HFFc6 (cell line): ENCODE results near the gene ATF7. TPM values are rescaled to one million over a fixed set of nuclear protein-coding genes. Genes with fewer than 3 reads are reported as not detected.

ENCODE experiments used
- DNase-seq: peaks from one replicate; pipeline ENCODE4 v3.0.0-alpha.2; 2018
- H3K27ac Mint-ChIP-seq: 2 replicates; pipeline ENCODE4 v1.8.0; 2020; ENCODE audit warnings: mild to moderate bottlenecking, mixed read lengths
- H3K27me3 Mint-ChIP-seq: 2 replicates; pipeline ENCODE4 v1.8.0; 2021; ENCODE audit warnings: mild to moderate bottlenecking, moderate library complexity, mixed read lengths; ENCODE audit not compliant: insufficient read depth
- H3K36me3 Mint-ChIP-seq: 2 replicates; pipeline ENCODE4 v1.8.0; 2021; ENCODE audit warnings: low read depth, mixed read lengths
- H3K4me1 Mint-ChIP-seq: 2 replicates; pipeline ENCODE4 v1.8.0; 2020; ENCODE audit warnings: low read depth, mixed read lengths
- H3K4me3 Mint-ChIP-seq: 2 replicates; pipeline ENCODE4 v1.8.0; 2020; ENCODE audit warnings: mild to moderate bottlenecking, moderate library complexity, mixed read lengths
- H3K9me3 Mint-ChIP-seq: 2 replicates; pipeline ENCODE4 v1.8.0; 2020; ENCODE audit warnings: mild to moderate bottlenecking, mixed read lengths
- total RNA-seq, 6 experiments: library from RNA; stranded (reverse); fragmentation: NEBNext Ultra II Directional; extraction: Animal tissue kit (Norgen Biotek cat#: 25700); gene quantifications; 2 replicates in 1 of 6; 3 replicates in 5 of 6; pipeline ENCODE4 v1.2.3, GENCODE V29; 2021
- TF ChIP-seq, protein P1 (sequence below): fragments of 200-600 bp; sonication (generic); IDR thresholded peaks from 2 replicates; pipeline ENCODE4 v1.5.0; 2021; ENCODE audit warnings: antibody characterized with exemption, mild to moderate bottlenecking

ATF7 gene
- total RNA-seq, 6 experiments from 2014 or later = 23.6 to 32.1 (median 29.8) TPM

DNA sequence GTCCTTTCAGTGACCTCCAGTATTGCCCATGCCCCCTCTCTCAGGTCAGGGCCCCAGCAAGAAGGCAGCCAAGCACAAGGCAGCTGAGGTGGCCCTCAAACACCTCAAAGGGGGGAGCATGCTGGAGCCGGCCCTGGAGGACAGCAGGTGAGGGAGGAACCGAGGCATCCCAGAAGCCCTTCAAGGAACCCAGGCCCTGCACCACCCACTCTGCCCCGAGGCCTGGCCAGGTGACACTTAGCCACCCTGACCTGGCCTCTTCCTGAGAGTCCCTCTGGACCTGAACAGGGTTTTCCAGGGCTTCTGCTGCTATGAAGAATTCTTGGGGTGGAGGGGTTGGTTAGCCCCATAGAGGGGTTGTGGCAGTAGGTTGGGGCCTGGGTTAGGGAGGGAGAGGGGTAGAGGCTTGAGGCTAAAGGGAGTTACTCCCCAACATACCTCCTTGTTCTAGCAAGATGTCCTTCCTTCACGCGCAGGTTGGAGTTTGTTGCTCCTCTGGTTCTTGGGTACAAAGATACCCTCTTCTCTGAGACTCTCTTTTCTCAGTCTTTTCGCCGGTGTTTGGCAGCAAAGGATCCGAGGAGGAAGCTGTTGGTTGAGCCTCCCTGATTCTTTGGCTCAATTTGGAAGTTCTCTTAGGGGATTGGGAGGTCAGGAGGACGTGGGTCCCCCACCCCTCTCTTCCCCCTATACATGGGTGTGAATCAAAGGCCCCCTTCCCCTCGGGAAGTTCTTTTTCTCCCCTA, 123.0 kb downstream of the ATF7 start:
- peaks cover 55% of the 10 kb centered on the region for H3K4me1 Mint-ChIP-seq
- no peaks in the 10 kb centered on the region for H3K9me3 Mint-ChIP-seq
- peaks cover 5% of the 10 kb centered on the region for H3K27me3 Mint-ChIP-seq
- peak overlapping the region; percentile 89; the same call in 1 of the 2 replicates for H3K4me3 Mint-ChIP-seq
- TF ChIP-seq, protein P1, sequence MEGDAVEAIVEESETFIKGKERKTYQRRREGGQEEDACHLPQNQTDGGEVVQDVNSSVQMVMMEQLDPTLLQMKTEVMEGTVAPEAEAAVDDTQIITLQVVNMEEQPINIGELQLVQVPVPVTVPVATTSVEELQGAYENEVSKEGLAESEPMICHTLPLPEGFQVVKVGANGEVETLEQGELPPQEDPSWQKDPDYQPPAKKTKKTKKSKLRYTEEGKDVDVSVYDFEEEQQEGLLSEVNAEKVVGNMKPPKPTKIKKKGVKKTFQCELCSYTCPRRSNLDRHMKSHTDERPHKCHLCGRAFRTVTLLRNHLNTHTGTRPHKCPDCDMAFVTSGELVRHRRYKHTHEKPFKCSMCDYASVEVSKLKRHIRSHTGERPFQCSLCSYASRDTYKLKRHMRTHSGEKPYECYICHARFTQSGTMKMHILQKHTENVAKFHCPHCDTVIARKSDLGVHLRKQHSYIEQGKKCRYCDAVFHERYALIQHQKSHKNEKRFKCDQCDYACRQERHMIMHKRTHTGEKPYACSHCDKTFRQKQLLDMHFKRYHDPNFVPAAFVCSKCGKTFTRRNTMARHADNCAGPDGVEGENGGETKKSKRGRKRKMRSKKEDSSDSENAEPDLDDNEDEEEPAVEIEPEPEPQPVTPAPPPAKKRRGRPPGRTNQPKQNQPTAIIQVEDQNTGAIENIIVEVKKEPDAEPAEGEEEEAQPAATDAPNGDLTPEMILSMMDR = no peak
- H3K36me3 Mint-ChIP-seq = peaks cover 15% of the 10 kb centered on the region
- H3K27ac Mint-ChIP-seq = peak overlapping the region; percentile 13; the same call in 1 of the 2 replicates
- no peak for DNase-seq

DNA sequence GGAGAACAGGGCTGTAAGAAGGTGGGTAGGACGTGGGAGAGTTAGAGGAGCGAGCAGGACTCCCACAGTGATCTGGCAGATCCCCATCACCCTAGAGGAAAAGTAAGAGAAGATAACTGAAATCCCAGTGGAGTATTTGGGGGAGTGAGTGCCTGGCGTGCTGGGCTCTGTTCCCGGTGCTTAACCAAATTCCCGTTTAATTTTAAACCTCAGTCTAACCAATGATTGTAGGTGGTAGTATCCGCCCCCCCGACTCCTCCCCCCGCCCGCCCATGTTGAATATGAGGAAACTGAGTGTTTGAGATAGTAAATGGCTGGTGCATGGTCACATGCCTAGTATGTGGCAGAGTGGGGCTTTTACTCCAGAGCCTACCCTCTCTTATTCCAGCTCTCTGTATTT, 123.9 kb downstream of the ATF7 start:
- Mint-ChIP-seq H3K4me1 (peaks cover 64% of the 10 kb centered on the region), H3K9me3 (no peaks in the 10 kb centered on the region), H3K4me3 (peak overlapping the region; percentile 89), H3K27me3 (peaks cover 5% of the 10 kb centered on the region), H3K27ac (peak overlapping the region; percentile 91), H3K36me3 (peaks cover 15% of the 10 kb centered on the region)
- no peak for DNase-seq
- TF ChIP-seq, protein P1 = no peak

DNA sequence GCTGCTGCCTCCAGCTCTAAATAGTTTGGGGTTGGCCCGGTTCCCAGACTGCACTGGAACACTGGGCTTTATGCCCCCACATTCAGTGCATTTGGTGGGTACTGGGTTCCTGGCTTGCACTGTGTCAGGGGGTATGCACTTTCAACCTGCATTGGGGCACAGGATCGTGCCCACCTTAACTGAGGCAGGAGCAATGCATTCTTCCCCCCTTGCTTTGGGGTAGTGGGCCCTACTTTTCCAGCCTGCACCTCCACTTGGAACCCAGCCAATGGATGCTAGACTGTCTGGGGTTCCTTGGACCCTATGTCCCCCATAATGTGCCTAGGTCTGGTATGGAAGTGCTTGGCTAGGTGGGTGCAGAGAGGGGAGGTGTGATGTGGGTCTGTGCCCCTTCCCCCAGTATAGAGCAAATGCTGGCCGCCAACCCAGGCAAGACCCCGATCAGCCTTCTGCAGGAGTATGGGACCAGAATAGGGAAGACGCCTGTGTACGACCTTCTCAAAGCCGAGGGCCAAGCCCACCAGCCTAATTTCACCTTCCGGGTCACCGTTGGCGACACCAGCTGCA, 124.5 kb downstream of the ATF7 start:
- no peak for DNase-seq
- Mint-ChIP-seq H3K36me3 (peaks cover 19% of the 10 kb centered on the region), H3K4me1 (peaks cover 68% of the 10 kb centered on the region), H3K4me3 (peak overlapping the region; percentile 89), H3K27me3 (peaks cover 5% of the 10 kb centered on the region), H3K27ac (peak overlapping the region; percentile 91), H3K9me3 (no peaks in the 10 kb centered on the region)
- TF ChIP-seq, protein P1 = no peak

DNA sequence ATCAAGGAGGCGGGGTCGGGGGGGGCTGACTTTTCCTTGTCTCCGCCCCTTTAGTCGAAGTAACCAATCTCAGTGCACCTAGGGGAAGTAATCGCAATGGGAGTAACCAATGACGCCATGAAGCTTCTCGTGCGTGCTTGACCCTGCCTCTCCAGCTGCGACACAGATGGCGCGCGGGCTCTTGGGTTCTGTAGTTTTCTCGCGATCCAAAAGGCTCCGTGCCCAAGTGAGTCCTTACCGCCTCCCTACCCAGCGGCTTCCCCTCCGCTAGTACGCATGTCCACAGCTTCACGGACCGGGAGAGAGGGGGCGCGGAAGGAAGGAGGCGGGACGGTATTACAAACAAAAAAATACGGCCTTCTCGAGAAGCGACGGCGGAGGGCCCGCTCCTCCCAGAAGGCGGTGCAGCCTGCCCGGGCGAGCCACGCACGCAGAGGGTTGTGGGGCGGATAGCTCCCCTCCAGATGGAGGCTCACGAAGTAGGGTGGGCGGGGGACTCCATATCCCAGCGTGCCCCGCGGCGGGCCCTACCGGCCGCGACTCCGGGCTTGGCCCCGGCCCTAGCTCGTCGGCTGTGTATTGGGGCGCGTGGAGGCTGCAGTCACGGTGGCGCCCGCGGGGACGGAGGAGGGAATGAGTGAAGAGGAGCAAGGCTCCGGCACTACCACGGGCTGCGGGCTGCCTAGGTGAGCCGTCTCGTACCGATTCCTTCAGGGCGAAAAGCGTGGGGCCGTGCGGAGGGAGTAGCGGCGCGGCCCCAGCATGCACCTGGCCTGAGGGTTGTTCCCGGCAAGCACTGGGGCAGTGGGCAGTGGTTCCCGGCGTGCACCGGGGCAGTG, 125.2 kb downstream of the ATF7 start, which contains the start of gene TARBP2:
Gene TARBP2, plus strand, starts transcription at position 508 of the 839 bp plus-strand sequence. Its CDS starts 126 bp downstream, at position 634.
- Mint-ChIP-seq H3K4me1 (peaks cover 68% of the 10 kb centered on the region), H3K27me3 (peaks cover 2% of the 10 kb centered on the region), H3K36me3 (peaks cover 16% of the 10 kb centered on the region), H3K27ac (peak within 1 kb of the TSS; percentile 91), H3K4me3 (peak within 1 kb of the TSS; percentile 89), H3K9me3 (no peaks in the 10 kb centered on the region)
- DNase-seq = peak; percentile 99
- TF ChIP-seq, protein P1 = peak; percentile 7; the same call in 1 of the 2 replicates

DNA sequence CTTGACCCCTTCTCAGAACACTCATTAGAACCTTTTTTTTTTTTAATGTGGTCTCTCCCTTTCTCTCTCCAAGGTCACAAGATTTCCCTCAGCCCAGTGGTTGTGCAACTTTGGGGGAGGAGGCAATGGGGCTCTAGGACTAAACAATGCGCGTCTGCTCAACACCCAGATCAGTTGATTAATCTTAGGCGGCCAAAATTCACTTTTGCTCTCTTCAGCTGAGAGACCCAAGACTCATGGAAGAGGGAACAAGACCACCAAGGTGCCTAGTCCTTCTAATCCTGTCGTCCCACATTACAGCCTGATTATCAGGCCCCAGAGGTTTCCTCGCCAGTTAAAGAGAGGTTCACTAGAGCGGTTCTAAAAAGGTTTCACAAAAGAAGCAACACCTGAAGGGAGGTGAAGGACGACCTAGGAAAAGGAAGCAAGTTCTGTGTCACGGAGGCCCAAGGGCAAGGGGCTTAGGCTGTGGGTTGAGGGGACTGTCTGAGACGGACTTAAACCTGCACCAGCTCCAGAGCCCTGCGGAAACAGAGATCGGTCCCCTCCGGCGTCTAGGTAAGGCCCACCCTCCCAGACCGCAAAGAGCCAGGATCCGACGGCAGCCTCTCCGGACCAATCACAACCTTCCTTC, 125.9 kb downstream of the ATF7 start:
- peak; percentile 47 for DNase-seq
- Mint-ChIP-seq H3K27ac (peak overlapping the region; percentile 91), H3K4me1 (peaks cover 67% of the 10 kb centered on the region), H3K9me3 (no peaks in the 10 kb centered on the region), H3K4me3 (peak overlapping the region; percentile 89), H3K27me3 (no peaks in the 10 kb centered on the region; the same call in 1 of the 2 replicates), H3K36me3 (peaks cover 10% of the 10 kb centered on the region)
- TF ChIP-seq, protein P1 = no peak
